Coronary artery (tissue), 2 donors: ENCODE measurements around the gene MED6.

Experiments
- DNase-seq: peaks from one replicate; pipeline ENCODE4 v3.0.0-alpha.2; 2017; ENCODE audit warnings: low spot score
- H3K27ac ChIP-seq, 2 donors: fragments of 200-600 bp; sonication (generic); one replicate each; pipeline ENCODE4 v1.5.1; 2016 to 2019
- H3K4me3 ChIP-seq: fragments of 200-600 bp; sonication (generic); 2 replicates; pipeline ENCODE4 v1.5.1; 2016; ENCODE audit warnings: mild to moderate bottlenecking, moderate library complexity
- TF ChIP-seq, protein P1 (sequence below): fragments of 200-600 bp; sonication (generic); IDR thresholded peaks from one replicate; pipeline ENCODE4 v1.5.1; 2019; ENCODE audit warnings: antibody characterized with exemption

The MED6 gene

GRCh38 chr14:70601162-70601561, 707 bp upstream of the MED6 start:
- peak overlapping the region; percentile 59 to 81 for H3K27ac ChIP-seq
- H3K4me3 ChIP-seq, result peak overlapping the region; percentile 76
- no peak for DNase-seq
- TF ChIP-seq, protein P1, sequence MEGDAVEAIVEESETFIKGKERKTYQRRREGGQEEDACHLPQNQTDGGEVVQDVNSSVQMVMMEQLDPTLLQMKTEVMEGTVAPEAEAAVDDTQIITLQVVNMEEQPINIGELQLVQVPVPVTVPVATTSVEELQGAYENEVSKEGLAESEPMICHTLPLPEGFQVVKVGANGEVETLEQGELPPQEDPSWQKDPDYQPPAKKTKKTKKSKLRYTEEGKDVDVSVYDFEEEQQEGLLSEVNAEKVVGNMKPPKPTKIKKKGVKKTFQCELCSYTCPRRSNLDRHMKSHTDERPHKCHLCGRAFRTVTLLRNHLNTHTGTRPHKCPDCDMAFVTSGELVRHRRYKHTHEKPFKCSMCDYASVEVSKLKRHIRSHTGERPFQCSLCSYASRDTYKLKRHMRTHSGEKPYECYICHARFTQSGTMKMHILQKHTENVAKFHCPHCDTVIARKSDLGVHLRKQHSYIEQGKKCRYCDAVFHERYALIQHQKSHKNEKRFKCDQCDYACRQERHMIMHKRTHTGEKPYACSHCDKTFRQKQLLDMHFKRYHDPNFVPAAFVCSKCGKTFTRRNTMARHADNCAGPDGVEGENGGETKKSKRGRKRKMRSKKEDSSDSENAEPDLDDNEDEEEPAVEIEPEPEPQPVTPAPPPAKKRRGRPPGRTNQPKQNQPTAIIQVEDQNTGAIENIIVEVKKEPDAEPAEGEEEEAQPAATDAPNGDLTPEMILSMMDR, result no peak

DNA sequence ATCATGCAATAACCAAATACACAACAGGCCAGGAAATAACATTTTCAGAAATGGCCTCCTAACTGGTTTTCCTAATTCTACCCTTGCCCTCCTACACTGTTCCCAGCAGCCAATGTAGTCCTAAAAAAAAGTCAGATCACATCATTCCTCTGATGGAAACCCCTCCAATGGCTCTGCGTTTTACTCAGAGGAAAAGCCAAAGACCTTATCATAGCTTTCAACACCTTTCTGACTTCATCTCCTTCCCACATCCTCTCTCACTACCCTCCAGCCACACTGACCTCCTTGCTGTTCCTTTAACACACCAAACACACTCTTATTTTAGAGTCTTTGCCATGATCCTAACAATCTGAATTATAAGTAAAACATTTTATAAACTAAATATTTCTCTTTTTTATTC, 1.1 kb downstream of the MED6 start:
- Histone ChIP-seq H3K27ac (no peak overlapping the region), H3K4me3 (peak overlapping the region; percentile 76)
- no peak for DNase-seq
- TF ChIP-seq, protein P1, result no peak

DNA sequence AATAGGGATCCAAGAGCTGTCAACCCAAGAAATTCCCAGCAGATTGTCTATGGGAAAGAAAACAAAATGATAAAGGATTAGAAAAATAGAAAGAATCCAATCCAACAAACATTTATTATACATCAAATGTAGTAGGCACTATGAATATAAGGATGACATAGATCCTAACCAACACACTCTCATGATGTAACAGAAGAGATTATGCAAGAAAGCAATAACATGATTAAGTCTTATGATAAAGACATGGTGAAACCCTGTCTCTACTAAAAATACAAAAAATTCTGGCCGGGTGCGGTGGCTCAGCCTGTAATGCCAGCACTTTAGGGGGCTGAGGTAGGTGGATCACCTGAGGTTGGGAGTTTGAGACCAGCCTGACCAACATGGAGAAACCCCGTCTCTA, 2.7 kb downstream of the MED6 start:
- TF ChIP-seq, protein P1, result no peak
- Histone ChIP-seq H3K4me3 (no peak overlapping the region), H3K27ac (no peak overlapping the region)
- DNase-seq, result no peak

- TF ChIP-seq, protein P1, result no peak
- Histone ChIP-seq H3K4me3 (no peak overlapping the region), H3K27ac (no peak overlapping the region)
- DNase-seq, result no peak
Observed at GRCh38 chr14:70595443-70596185, 4.8 kb downstream of the MED6 start.

- H3K4me3 ChIP-seq, result no peak overlapping the region
- DNase-seq, result no peak
- TF ChIP-seq, protein P1, result no peak
- H3K27ac ChIP-seq, result no peak overlapping the region
Observed at GRCh38 chr14:70594461-70594860, 6.0 kb downstream of the MED6 start.

DNA sequence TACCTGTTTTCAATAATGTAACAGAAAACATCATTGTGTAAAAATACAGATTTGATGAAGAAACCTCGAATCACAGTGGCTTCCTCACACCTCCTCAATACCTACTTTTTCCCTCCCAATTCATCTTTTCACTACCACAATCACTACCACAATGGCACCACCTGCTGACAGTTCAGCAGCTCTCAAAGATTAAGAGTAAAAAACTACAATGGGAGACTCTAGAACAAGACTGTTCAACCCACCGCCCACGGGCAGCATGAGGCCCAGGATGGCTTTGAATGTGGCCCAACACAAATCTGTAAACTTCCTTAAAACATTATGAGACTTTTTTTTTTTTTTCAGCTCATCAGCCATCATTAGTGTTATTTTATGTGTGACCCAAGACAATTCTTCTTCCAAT, 15.2 kb downstream of the MED6 start:
- no peak for DNase-seq
- TF ChIP-seq, protein P1, result no peak
- H3K27ac ChIP-seq, result no peak overlapping the region
- no peak overlapping the region for H3K4me3 ChIP-seq

GRCh38 chr14:70576891-70577290, 23.6 kb downstream of the MED6 start:
- TF ChIP-seq, protein P1, result no peak
- DNase-seq, result no peak
- Histone ChIP-seq H3K4me3 (no peak overlapping the region), H3K27ac (no peak overlapping the region)
